ENCODE results near the gene NR5A1. TPM values are rescaled to one million over a fixed set of nuclear protein-coding genes. Genes with fewer than 3 reads are reported as not detected.

The NR5A1 gene
- total and polyA plus RNA-seq, 10 of the 15 experiments (the other 5 are each of a cell fraction or from before 2014, with no cell fraction given), result 0.06 to 0.24 (median 0.08) TPM; not detected in 5

DNA sequence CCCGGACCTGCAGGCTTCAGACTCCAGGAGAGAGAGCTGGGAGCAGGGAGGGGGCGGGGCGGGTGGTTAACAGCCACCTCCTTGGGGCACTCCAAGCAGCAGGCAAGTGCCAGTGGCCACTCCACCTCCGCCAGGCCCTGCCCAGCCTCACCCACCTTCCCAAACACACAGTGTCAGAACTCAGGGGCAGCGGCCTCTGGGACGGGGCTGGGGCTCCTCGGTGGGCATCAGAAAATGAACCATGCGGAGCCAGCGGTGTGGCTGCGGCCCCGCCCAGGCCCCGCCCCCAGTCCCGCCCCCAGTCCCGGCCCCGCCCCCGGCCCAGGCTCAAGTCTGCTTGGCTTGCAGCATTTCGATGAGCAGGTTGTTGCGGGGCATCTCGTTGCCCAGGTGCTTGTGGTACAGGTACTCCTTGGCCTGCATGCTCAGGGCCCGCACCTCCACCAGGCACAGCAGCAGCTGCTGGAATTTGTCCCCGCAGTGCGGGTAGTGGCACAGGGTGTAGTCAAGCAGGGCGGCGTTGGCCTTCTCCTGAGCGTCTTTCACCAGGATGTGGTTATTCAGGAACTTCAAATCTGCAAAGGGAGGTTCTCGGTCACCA is 24.7 kb downstream of the NR5A1 start:
- no peaks in the 10 kb centered on the region for H3K36me3 ChIP-seq (ENCODE audit: control insufficient read depth in 2 of 2, insufficient read depth in 2 of 2, low read length in 1 of 2)
- no peak overlapping the region for H3K27ac ChIP-seq (ENCODE audit: control insufficient read depth, insufficient read depth)
- TF ChIP-seq, protein P1, sequence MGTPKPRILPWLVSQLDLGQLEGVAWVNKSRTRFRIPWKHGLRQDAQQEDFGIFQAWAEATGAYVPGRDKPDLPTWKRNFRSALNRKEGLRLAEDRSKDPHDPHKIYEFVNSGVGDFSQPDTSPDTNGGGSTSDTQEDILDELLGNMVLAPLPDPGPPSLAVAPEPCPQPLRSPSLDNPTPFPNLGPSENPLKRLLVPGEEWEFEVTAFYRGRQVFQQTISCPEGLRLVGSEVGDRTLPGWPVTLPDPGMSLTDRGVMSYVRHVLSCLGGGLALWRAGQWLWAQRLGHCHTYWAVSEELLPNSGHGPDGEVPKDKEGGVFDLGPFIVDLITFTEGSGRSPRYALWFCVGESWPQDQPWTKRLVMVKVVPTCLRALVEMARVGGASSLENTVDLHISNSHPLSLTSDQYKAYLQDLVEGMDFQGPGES (IDR thresholded peaks at IDR 0.05), result no peak
- ChIA-PET RAD21 (ENCODE audit: unreplicated experiment) (no interaction called here), CTCF (no interaction called here), POLR2A (no interaction called here), SMC1A (ENCODE audit: uncharacterized antibody, unreplicated experiment) (no interaction called here)
- FAIRE-seq (no peak), DNase-seq (ENCODE audit: low read depth, low spot score) (no peak), ATAC-seq (no peak)
- 38% methylated on average over 26 of the region's 26 CpGs for WGBS (ENCODE audit: insufficient coverage, insufficient replicate concordance, low lambda C conversion rate, missing lambda C conversion rate)
- H3K4me2 ChIP-seq (ENCODE audit: control insufficient read depth, insufficient read depth), result no peak overlapping the region
- in situ Hi-C loops (cut with MboI) (no loop called here), intact Hi-C loops (cut with micrococcal nuclease; ENCODE audit: unreplicated experiment) (loop anchor here (5.0 kb wide), 1 partner anchor 65 kb away; the partner anchor contains the start of gene PSMB7)
- H3K27me3 ChIP-seq (replicated peaks in 1 of 2; ENCODE audit: control insufficient read depth in 2 of 2, insufficient read depth in 2 of 2, low read length in 1 of 2), result peaks cover 2% of the 10 kb centered on the region in 2 experiments; a peak in 2 of 4 replicates
- H3K4me1 ChIP-seq (ENCODE audit: control insufficient read depth, insufficient read depth, low read length), result no peaks in the 10 kb centered on the region
- no peak overlapping the region for H2AFZ ChIP-seq (ENCODE audit: control insufficient read depth, low read depth, low read length)
- BruUV-seq (replicated peaks), result no TSS peak
- no peaks in the 10 kb centered on the region for H3K9me3 ChIP-seq (replicated peaks; ENCODE audit: control insufficient read depth, insufficient read depth, low read length)
- no peaks in the 10 kb centered on the region for H3K79me2 ChIP-seq (ENCODE audit: control insufficient read depth, insufficient read depth, low read length)
- no peak overlapping the region for H3K9ac ChIP-seq (ENCODE audit: control insufficient read depth, insufficient read depth, low read length)
- no peaks in the 10 kb centered on the region for H4K20me1 ChIP-seq (ENCODE audit: control insufficient read depth, insufficient read depth)
- H3K4me3 ChIP-seq, result no peak overlapping the region

DNA sequence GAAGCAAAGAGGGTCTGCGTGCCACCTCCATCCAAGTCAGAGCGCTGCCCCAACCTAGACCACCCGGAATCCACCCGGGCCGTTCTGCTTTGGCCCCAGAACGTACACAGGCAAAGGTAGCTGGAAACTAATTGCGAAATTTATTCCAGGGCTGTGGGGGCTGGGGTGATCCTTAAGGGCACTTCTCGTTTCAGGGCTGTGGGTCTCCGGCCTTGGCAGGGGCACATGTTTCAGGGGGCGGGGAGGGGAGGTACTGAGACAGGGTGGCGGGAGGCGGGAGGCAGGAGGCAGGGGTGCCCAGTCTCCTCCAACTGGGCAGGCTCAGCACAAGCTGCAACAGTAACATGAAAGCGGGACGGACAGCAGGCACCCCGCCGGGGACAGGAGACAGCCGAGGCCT is 26.1 kb downstream of the NR5A1 start:
- Histone ChIP-seq H3K36me3 (ENCODE audit: control insufficient read depth in 2 of 2, insufficient read depth in 2 of 2, low read length in 1 of 2) (no peaks in the 10 kb centered on the region), H3K27me3 (replicated peaks in 1 of 2; ENCODE audit: control insufficient read depth in 2 of 2, insufficient read depth in 2 of 2, low read length in 1 of 2) (peaks cover 2 to 5% of the 10 kb centered on the region in 2 experiments; a peak in 3 of 4 replicates), H3K79me2 (ENCODE audit: control insufficient read depth, insufficient read depth, low read length) (no peaks in the 10 kb centered on the region), H3K9ac (ENCODE audit: control insufficient read depth, insufficient read depth, low read length) (no peak overlapping the region), H4K20me1 (ENCODE audit: control insufficient read depth, insufficient read depth) (no peaks in the 10 kb centered on the region), H3K4me1 (ENCODE audit: control insufficient read depth, insufficient read depth, low read length) (no peaks in the 10 kb centered on the region), H3K9me3 (replicated peaks; ENCODE audit: control insufficient read depth, insufficient read depth, low read length) (no peaks in the 10 kb centered on the region), H2AFZ (ENCODE audit: control insufficient read depth, low read depth, low read length) (no peak overlapping the region), H3K4me3 (no peak overlapping the region), H3K27ac (ENCODE audit: control insufficient read depth, insufficient read depth) (no peak overlapping the region), H3K4me2 (ENCODE audit: control insufficient read depth, insufficient read depth) (no peak overlapping the region)
- BruUV-seq (replicated peaks), result no TSS peak
- 59% methylated on average over 14 of the region's 17 CpGs for WGBS (ENCODE audit: insufficient coverage, insufficient replicate concordance, low lambda C conversion rate, missing lambda C conversion rate)
- RAD21 ChIA-PET (ENCODE audit: unreplicated experiment), result no interaction called here
- TF ChIP-seq E2F8 (IDR thresholded peaks at IDR 0.05; ENCODE audit: low read depth, partially characterized antibody), result no peak
- TF ChIP-seq CREB1 (IDR thresholded peaks at IDR 0.05; ENCODE audit: low read depth), result no peak
- SMC1A ChIA-PET (ENCODE audit: uncharacterized antibody, unreplicated experiment), result interaction anchor here (1.4 kb wide), 1 partner anchor 231 kb away, joined by 4 read pairs; no protein-coding TSS in a partner anchor
- in situ Hi-C loops (cut with MboI) (no loop called here), intact Hi-C loops (cut with micrococcal nuclease; ENCODE audit: unreplicated experiment) (loop anchor here (5.0 kb wide), 1 partner anchor 64 kb away; the partner anchor contains the start of gene PSMB7)
- FAIRE-seq (no peak), ATAC-seq (no peak), DNase-seq (ENCODE audit: low read depth, low spot score) (no peak)
- CTCF ChIA-PET, result no interaction called here
- POLR2A ChIA-PET, result no interaction called here
